ENCODE results near the gene U2SURP. TPM values are rescaled to one million over a fixed set of nuclear protein-coding genes. Genes with fewer than 3 reads are reported as not detected.
A peak's percentile ranks its signal among the peaks of the same experiment; 100 is the strongest.

U2SURP gene
- total and polyA plus RNA-seq, 2 donors (not counting 3 experiments of a cell fraction or from before 2014, with no cell fraction given): 12.6 to 92.4 TPM

- ChIA-PET POLR2A (no interaction called here), CTCF (no interaction called here)
- Histone ChIP-seq H3K27me3 (ENCODE audit: control insufficient read depth in 2 of 2, insufficient read depth in 2 of 2, low read length in 2 of 2) (no peaks in the 10 kb centered on the region), H4K20me1 (replicated peaks; ENCODE audit: control insufficient read depth, extremely low read depth, insufficient read depth, low read length) (no peaks in the 10 kb centered on the region), H2AFZ (ENCODE audit: low read depth, low read length) (no peak overlapping the region), H3K4me1 (ENCODE audit: control insufficient read depth, extremely low read depth, insufficient read depth, low read length) (peaks cover 3% of the 10 kb centered on the region), H3K36me3 (ENCODE audit: control insufficient read depth in 2 of 2, extremely low read depth in 1 of 2, insufficient read depth in 2 of 2, low read length in 2 of 2) (no peaks in the 10 kb centered on the region), H3K27ac (ENCODE audit: insufficient read depth, low read depth, low read length) (no peak overlapping the region), H3K79me2 (ENCODE audit: control insufficient read depth, insufficient read depth, low read length) (no peaks in the 10 kb centered on the region), H3K9ac (replicated peaks; ENCODE audit: extremely low read depth, insufficient read depth, low read length) (no peak overlapping the region), H3K9me1 (replicated peaks; ENCODE audit: control insufficient read depth, extremely low read depth, insufficient read depth, low read length) (no peaks in the 10 kb centered on the region), H3K4me3 (replicated peaks in 1 of 3; ENCODE audit: insufficient read depth in 1 of 3, low read depth in 1 of 3, low read length in 3 of 3) (no peak overlapping the region), H3K9me3 (replicated peaks; ENCODE audit: control insufficient read depth, insufficient read depth, low read length) (no peaks in the 10 kb centered on the region), H3K4me2 (ENCODE audit: insufficient read depth, low read length) (no peak overlapping the region)
- BruUV-seq (replicated peaks): no TSS peak
- no peak for TF ChIP-seq POLR2A (IDR thresholded peaks at IDR 0.05; ENCODE audit: low read depth, low read length)
- TF ChIP-seq EZH2 (IDR thresholded peaks at IDR 0.05; ENCODE audit: borderline replicate concordance, low read depth, low read length, severe bottlenecking): no peak
- no peak for TF ChIP-seq JUN (IDR thresholded peaks at IDR 0.05; ENCODE audit: borderline replicate concordance, insufficient read depth, insufficient read length, low read depth)
- no peak for TF ChIP-seq MAX (IDR thresholded peaks at IDR 0.05; ENCODE audit: insufficient read depth, insufficient read length)
- no peak for TF ChIP-seq CTCF (IDR thresholded peaks at IDR 0.05; ENCODE audit: extremely low read depth in 1 of 2, insufficient read depth in 1 of 2, low read depth in 1 of 2, low read length in 2 of 2)
- TF ChIP-seq FOS (IDR thresholded peaks at IDR 0.05; ENCODE audit: borderline replicate concordance, insufficient read depth, low read length): no peak
- TF ChIP-seq GATA2 (IDR thresholded peaks at IDR 0.05; ENCODE audit: insufficient read depth, insufficient read length, low read depth, low read length): no peak
- no peak for TF ChIP-seq POLR2AphosphoS5 (IDR thresholded peaks at IDR 0.05; ENCODE audit: insufficient read depth, low read depth, low read length)
- TF ChIP-seq MYC (IDR thresholded peaks at IDR 0.05; ENCODE audit: low read depth, low read length): no peak
- DNase-seq (ENCODE audit: low read depth, low spot score) (no peak), FAIRE-seq (peak; percentile 40)
- dilution Hi-C loops (cut with MboI; ENCODE audit: extremely low pct_ligation_motif_present, low sequenced_read_pairs) (no loop called here), intact Hi-C loops (cut with micrococcal nuclease) (no loop called here)
Observed at GRCh38 chr3:143081365-143081764, 80.0 kb downstream of the U2SURP start.
